Measurements from ENCODE around the gene HMSD.
"Not testable (repeated sequence)": the region's sequence is repeated elsewhere in the genome, so short reads cannot be mapped to it uniquely, and the experiment has no call there.

The HMSD gene, protein sequence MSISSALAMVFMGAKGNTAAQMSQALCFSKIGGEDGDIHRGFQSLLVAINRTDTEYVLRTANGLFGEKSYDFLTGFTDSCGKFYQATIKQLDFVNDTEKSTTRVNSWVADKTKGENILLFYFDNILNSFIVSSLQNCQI

DNA sequence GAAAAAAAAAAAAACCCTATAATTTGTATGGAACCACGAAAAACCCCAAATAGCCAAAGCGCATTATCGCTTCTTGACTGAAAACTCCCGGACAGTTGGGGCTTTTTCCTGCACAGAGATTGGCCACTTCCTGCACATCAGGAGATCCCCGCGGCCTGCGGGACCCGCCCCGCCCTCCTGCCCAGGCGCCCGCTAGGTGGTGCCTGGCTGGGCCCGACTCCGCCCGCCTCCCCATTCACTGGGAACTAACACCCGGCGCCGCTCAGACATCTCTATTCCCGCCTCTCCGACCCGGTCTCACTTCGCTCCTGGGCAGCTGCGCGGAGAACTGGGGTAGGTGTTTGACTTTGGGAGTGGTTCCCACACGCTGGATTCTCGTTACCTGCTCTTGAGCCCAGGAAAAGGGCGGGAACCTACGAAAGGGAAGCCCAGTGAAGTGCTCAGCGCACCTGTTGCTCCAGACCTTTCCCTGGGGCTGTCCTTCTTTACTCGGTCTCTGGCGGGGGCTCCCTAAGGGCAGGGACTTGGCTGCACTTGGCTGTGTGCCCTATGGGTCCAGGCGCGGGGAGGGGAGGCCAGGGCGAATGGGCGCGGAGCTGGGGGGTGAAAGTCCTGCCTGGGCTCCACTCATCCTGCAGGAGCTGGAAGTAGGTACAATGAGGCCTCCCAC, at the start of gene HMSD:
TSS of gene HMSD (plus strand) at position 234 of the 670 bp plus-strand sequence. CDS start 4,155 bp downstream, outside the sequence.
- DNase-seq, result no peak

DNA sequence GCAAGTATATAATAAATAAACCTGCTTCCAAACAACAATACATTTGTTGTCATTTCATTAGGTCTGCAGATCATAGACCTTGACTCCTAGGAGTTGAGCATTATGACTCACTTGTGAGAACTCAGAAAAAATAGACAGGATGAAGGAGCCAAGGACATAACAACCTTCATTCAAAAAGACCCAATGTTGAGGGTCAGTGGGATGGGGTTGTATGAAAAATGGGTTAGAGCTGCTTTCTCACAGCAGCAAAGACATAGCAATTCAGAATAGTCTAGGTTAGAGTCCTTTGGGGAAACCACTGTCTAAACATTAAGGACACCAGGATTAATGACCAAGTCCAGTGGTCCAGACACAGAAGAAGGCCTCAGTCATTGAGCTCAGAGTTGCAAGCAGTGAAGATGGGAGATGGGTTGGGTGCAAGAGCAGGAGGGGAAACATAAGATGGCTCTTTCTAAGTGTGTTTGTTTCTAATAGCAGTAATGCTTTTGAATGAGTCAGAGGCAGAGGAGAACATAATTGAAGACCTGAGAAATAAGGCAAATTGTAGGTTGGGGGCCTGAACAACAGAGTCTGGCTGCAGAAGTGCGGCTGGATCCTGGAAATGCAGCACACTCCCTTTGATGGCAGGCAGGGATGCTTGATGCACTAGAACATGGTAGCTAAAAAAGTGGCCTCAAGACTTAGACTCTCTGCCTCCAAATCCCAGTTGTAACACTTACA, 45.1 kb upstream of the HMSD start:
- DNase-seq, result no peak

DNA sequence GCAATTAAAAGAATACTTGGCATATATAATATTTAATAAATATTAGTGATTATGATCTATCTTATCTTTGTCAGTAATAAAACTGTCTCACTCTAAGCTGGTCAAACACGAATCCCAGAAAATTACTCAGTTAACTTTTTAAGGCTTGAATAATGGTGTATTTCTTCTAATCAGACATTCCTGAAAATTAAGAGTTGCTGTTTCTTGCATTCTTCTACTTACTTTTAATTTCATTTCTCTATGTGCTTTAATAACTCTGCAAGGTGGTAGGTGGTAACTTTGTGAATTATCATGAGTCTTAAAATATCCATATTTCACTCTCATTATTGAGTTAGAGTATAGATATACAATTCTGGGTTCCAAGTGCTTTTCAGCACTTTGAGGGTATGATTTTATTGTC, 44.4 kb upstream of the HMSD start:
- no peak for DNase-seq

DNA sequence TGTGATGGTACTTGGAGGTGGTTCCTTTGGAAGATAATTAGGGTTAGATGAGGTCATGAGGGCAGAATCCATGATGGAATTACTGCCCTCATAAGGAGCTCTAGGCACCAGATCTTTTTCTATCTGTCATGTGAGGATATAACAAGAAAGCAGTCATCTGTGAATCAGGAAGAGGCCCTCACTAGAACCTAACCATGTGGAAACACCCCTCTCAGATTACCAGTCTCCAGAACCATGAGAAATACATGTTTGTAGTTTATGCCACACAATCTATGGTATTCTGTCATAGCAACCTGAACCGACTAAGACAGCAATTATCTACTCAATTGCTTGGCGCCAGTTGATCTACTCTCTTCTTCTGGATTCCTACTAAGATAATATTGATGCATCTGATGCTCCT, 43.7 kb upstream of the HMSD start:
- DNase-seq, result no peak

DNA sequence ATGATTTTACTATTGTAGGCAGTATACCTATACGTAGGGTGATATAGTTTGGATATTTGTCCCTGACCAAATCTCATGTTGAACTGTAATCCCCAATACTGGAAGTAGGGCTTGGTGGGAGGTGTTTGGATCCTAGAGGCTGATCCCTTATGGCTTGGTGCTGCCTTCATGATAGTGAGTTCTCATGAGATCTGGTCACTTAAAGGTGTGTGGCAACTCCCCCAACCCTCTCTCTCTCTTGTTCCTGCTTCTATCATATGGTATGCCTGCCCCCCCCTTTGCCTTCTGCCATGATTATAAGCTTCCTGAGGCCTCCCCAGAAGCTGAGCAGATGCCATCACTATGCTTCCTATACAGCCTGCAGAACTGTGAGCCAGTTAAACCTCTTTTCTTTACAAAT, 43.0 kb upstream of the HMSD start:
- DNase-seq, result no peak

DNA sequence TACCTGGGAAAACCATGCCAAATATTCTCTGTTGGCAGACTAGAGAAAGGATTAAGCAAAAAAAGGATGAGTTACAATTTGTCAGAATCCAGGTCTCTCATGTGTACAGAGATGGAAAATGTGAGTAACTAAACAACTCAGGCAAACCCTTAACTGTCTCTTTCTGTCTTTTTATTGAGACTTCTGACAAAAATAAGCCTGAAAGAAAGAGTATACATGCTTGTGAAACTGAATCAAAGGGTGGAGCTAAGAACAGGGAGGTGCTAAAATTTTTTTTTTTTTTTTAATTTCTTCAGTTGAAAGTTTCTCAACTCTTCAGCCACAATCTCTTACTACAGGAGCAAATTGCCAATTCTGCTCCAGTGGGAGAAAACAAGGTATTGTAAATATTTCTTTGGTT, 41.4 kb upstream of the HMSD start, which contains the start of gene SERPINB10:
TSS of gene SERPINB10 (plus strand) at position 295 of the 400 bp plus-strand sequence. CDS start 7,553 bp downstream, outside the sequence.
- DNase-seq, result no peak

DNA sequence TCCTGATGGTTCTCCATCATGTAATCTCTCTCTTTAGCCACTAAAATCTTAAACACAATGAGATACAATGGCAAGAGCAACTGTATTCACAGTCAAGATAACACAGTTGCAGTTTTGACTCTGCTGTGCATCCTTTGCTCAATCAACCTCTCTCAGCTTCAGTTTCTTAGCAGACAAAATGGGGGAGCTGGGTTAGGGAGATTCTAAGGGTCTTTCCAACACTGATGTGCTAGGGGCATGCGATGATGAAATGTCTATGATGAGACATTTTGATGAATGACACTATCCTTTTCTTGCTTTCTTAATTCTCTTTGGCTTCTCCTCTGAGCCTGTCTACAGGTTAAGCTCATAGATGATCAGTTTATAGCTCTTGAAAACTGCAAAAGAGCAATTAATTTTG, 40.2 kb upstream of the HMSD start:
- no peak for DNase-seq

DNA sequence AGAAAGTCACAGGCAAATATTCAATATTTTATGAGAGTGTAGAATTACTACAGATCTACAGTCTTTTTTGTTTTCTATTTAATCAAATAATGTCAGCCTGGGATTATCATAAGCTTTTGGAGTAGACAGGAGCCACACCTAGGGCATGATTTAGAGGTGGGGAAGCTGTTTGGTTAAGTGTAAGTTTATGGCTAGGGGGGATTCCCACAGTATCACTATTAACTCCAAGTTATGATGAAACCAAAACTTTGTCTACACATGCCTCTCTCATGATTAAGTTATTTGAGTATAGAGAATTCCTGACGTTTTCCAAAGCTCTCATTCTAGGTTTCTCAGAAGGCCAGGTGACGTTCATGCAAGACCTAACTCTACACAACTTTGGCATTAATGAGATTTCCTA, 39.2 kb upstream of the HMSD start:
- no peak for DNase-seq

DNA sequence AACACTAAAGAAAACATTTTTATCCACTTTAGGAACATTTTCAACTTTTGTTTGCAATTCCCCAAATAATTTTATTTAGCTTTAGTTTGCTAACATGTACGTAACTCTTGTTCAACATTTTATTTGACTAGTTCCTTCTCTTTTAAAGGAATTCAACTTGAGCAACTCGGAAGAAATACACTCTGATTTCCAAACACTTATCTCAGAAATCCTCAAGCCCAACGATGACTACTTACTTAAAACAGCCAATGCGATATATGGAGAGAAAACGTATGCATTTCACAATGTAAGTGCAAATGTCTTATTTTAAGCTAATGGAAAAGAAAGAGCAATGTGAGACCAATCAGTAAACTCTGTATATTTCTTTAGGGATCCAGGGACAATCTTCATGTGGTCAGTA, 31.3 kb upstream of the HMSD start:
- DNase-seq, result no peak

DNA sequence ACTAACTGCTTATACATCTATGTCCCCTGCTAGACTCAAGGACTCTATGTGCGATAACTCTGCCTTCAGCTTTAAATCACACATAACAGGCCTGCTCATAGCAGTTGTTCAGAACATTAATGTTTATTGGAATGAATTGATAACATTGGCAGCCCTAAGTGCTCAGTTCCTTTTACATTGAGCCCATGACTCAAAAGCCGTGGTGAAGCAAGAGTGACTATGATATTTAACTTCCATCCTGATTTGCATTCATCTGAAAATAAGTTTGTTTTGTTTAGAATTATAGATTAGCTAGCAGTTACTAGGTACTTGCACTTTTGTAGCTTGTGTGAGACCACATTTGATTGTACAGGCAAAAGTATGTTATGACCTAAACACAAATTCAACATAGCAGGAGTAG, 27.1 kb upstream of the HMSD start:
- no peak for DNase-seq

DNA sequence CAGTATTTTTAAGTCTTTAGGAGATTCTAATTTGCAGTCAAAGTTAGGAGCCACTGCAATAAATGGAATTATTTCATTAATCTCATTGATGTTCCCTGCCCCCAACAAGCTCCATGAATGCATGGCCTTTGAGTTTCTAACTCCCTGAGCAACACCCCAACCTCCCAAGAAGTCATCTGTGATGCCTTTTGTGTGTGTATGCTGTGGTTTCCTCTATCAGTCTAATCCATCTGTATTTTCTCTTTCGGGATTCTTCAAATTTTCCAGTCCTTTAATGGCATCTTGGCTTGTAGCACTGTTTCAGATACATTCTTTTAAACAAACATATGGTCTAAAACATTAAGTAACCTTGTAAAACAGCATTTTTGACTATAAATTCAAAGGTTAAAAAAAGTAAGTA, 24.6 kb upstream of the HMSD start:
- DNase-seq, result no peak

DNA sequence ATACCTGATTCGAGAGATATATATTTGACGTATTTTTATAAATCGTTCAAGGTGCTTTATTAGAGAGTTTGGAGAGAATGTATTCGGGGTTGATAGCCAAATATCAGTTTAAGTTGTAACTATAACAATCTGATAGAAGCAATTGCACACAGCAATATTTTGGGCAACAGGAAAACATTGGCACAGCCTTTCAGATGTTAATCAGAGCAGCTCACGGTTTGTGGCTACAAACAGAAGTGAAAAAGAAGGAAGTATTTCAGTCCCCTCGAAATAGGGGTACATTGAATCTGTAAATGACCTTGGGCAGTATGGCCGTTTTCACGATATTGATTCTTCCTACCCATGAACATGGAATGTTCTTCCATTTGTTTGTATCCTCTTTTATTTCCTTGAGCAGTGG, 20.8 kb upstream of the HMSD start:
- DNase-seq, result no peak

DNA sequence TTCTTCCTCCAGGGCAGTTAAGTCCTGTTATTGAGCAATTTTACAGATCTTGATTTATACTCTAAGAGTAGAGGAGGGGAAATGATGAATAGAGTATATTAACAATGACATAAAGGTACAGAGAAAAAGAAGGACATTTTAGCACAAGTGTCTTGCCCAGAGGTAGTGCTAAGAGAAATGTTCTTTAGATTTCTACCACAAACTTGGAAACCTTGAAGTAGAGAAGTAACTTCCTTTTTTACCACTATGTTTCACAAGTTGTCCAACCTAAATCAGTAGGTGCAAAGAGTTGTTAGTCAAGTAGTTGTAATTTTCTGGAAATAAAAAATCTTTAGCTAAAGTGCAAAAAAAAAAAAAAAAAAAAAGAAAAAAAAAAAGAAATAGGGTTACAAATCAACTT, 19.7 kb upstream of the HMSD start:
- DNase-seq, result not testable (repeated sequence)

DNA sequence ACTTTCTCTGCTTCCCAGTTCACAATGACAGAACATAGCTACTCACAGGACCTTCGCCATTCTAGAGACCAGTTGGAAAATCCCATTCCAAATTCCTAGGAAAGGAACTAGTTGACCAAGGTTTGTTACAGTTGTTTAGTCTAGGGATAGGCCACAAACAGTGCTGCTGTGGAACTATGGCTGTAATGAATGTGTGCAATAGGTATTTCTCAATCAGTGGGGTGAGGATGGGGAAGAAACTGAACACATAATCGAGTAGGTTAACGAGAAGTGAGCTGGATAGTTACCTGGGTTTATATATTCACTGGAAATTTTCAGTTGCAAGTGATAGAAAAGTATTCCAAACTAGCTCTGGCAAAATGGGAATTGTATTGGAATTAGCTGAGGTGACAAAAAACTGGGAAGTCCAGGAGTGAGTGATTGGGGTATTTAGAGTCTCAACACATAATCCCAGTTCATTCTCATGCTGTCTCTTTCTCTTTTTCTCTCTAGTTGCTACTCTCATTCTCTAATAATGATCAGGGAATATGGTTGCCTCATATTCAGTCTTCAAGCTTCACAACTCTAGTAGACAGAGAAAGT, 18.2 kb upstream of the HMSD start:
- no peak for DNase-seq

DNA sequence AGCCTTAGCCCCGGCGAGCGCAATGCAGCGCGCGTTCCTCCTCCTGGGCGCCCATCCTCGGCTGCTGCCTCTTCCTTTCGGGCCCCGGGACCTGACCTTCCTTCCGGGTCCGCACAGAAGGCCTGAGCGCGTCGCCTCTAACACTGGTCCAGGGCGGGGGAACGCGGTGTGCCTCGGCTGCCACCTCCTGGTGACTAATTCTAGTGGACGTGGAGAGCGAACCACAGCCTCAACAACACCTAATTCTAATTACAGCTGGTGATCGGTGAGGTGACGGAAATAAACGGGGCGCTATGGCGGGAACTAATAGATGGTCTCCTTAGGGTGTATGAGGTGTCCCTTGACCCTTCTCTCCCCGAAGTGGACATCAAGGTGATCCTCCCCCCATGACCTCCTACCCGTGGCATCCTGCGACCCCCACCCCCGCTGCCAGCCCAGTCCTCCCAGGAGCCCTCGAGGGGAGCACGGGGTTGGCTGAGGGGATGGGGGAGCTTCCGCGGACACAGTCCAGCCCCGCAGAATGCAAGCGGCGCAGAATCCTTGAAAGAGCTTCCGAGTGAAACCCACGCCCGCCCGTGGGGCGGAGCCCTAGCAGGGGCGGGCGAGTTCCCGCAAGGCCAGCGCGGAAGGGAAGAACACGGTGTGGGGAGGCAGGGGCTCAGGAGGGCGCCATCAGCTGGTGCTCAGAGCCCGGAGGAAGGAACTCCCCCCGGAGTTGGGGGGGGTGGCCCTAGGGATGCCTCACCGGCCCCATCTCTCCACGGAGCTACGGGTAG, 12.8 kb upstream of the HMSD start:
- DNase-seq, result peak; percentile 78

DNA sequence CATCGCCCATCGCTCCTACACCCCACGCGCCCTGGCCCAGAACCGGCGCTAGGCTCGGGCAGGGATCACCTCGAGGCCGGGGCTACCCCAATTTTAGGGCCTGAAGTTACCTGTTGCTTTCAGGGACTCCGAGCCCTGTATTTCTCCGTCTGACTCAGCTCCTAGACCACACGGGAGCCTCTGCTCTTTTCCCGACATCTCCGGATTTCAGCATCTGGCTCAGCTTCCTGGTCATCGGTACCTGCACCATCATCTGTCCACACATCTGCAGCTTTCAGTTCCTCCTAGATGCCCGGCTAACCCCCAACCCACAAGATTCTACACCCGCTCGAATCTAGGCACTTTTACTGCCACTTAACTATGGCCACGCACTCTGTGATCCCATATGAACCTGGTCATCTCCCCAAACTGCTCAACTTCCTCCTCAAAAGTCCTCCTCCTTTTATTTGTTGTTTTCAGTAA, 12.1 kb upstream of the HMSD start:
- DNase-seq, result no peak

DNA sequence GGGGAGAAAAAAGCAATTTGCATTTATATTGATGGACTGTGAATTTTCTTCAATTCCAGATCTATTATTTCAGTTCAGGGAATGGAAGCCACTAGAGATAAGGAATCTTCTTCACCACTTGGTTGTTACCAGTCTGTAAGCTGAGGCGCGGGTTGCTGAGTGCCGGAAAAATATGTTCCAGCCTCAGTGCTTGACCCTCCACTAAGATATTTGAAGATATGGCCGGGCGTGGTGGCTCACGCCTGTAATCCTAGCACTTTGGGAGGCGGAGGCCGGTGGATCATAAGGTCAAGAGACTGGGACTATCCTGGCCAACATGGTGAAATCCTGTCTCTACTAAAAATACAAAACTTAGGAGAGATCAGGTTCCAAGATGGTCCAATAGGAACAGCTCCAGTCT, 9.1 kb upstream of the HMSD start:
- DNase-seq, result no peak

DNA sequence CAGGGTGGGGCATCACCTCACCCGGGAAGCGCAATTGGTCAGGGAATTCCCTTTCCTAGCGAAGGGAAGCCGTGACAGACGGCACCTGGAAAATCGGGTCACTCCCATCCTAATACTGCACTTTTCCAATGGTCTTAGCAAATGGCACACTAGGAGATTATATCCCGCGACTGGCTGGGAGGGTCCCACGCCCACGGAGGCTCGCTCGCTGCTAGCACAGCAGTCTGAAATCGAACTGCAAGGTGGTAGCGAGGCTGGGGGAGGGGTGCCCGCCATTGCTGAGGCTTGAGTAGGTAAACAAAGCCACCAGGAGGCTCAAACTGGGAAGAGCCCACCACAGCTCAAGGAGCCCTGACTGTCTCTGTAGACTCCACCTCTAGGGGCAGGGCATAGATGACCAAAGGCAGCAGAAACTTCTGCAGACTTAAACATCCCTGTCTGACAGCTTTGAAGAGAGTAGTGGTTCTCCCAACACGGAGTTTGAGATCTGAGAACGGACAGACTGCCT, 8.5 kb upstream of the HMSD start:
- DNase-seq, result not testable (repeated sequence)

DNA sequence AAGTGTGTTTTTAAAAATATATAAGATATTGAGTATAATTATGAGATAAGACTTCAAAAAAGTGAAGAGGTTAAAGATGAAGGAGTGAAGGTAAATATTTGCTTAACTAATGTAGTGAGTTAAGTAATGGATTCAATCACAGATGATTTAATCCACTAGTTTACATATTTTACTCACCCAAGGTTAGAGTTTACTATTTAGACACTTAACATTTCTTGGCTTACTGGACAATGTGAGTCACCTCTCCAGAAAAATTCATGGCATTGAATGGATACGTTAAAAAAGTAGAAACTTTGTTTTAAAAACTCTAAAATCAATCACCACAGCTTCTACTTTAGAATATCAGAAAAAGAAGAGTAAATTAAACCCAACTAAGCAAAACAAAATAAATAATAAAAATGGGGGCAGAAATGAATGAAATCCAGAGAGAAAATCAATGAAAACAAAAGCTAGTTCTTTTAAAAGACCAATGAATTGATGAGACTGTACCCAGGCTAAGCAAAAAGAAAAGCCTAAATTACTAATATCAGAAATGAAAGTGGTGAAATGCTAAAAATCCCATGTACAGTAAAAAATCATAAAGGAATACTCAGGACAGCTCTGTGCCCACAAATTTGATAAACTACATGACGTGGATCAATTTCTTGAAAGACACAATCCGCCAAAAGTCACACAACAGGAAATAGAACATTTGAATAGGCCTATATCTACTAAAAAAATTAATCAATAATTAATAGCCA, 1.9 kb upstream of the HMSD start:
- no peak for DNase-seq

DNA sequence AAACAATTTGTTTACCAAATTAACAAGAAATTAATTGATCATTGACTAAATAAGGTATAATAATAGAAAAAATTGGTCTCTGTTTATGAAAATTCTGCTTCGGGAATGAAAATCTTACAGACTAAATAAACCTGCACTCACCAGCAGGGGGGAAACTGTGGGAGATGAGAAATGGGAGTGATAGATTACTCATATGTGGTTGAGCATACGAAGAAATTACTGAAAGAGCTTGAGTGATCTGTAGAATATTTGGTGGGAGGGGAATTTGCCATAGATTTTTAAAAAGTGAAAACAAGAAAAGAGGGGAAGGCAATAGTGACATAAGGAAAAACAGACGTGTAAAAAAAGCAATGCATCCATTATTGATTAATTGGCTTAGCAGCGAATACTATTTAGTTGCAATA, 2.2 kb downstream of the HMSD start:
- DNase-seq, result no peak

DNA sequence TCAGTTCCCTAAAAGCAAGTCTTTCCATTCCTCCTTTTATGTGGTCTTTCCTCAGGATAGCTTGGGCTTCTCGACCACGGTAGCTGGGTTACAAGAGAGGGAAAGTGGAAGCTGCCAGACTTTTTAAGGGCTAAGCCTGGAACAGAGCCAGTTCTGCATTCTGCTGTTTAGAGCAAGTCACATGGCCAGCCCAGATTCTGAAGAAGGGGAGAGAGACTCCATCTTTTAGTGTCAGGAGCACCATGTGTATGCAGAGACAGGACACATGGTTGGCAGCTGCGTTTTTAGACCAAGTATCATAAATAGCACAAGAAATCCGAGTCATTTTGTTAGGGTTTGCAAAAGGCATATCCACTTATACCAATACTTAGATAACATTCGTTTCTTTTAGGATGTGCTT, 4.7 kb downstream of the HMSD start:
- DNase-seq, result no peak

DNA sequence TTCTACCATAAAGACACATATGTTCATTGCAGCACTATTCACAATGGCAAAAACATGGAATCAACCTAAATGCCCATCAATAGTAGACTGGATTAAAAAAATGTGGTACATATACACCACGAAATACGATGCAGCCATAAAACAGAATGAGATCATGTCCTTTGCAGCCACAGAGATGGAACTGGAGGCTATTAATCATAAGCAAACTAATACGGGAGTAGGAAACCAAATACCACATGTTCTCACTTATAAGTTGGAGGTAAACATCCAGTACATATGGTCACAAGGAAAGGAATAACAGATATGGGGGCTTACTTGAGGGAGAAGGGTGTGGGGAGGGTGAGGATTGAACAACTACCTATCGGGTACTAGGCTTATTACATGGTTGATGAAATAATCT, 7.7 kb downstream of the HMSD start:
- no peak for DNase-seq
